ENCODE measurements around the gene BCL11A. TPM values are rescaled to one million over a fixed set of nuclear protein-coding genes. Genes with fewer than 3 reads are reported as not detected.

BCL11A gene
- total and polyA plus RNA-seq, 5 donors from 2014 or later: 0.17 to 2.0 (median 0.30) TPM; not detected in 1

GRCh38 chr2:60529136-60529784, 24.2 kb downstream of the BCL11A start:
- Histone ChIP-seq H3K27ac (ENCODE audit: insufficient read depth, low read length, poor library complexity, severe bottlenecking) (no peak overlapping the region), H3K4me1 (ENCODE audit: control insufficient read depth, insufficient read depth, low read length, poor library complexity, severe bottlenecking) (no peaks in the 10 kb centered on the region)
- ATAC-seq (ENCODE audit: low read depth in 2 of 2): no peak

GRCh38 chr2:60528281-60529020, 25.0 kb downstream of the BCL11A start:
- no peaks in the 10 kb centered on the region for H3K4me1 ChIP-seq (ENCODE audit: control insufficient read depth, insufficient read depth, low read length, poor library complexity, severe bottlenecking)
- H3K27me3 ChIP-seq (ENCODE audit: control insufficient read depth, insufficient read depth, low read length): peaks cover 2% of the 10 kb centered on the region
- peaks cover 0 to 3% (median 0%) of the 10 kb centered on the region in 7 donors for H3K9me3 Mint-ChIP-seq
- no peak for ATAC-seq (ENCODE audit: low read depth in 2 of 2)
- peaks cover 28% of the 10 kb centered on the region for H3K27me3 Mint-ChIP-seq
- no peak overlapping the region for H3K27ac Mint-ChIP-seq
- peaks cover 0 to 2% (median 0%) of the 10 kb centered on the region in 4 donors for H3K4me1 Mint-ChIP-seq
- H3K9me3 ChIP-seq (ENCODE audit: control insufficient read depth in 2 of 2, low read length in 2 of 2): no peaks in the 10 kb centered on the region
- no peak overlapping the region for H3K4me3 ChIP-seq (ENCODE audit: low read depth, low read length)
- no peaks in the 10 kb centered on the region for H3K36me3 Mint-ChIP-seq
- no peak overlapping the region for H3K4me3 Mint-ChIP-seq
- H3K27ac ChIP-seq (ENCODE audit: insufficient read depth, low read length, poor library complexity, severe bottlenecking): no peak overlapping the region
- DNase-seq: no peak
- H3K36me3 ChIP-seq (ENCODE audit: control insufficient read depth, insufficient read depth, low read length): no peaks in the 10 kb centered on the region

More at GRCh38 chr2:60529136-60529784, 24.2 kb downstream of the BCL11A start:
- H3K4me3 Mint-ChIP-seq: no peak overlapping the region
- H3K9me3 ChIP-seq (ENCODE audit: control insufficient read depth in 2 of 2, low read length in 2 of 2): no peaks in the 10 kb centered on the region
- H3K4me1 Mint-ChIP-seq: peaks cover 0 to 2% (median 0%) of the 10 kb centered on the region in 4 donors
- H3K27me3 ChIP-seq (ENCODE audit: control insufficient read depth, insufficient read depth, low read length): peaks cover 7% of the 10 kb centered on the region
- H3K36me3 Mint-ChIP-seq: no peaks in the 10 kb centered on the region
- H3K4me3 ChIP-seq (ENCODE audit: low read depth, low read length): no peak overlapping the region
- peaks cover 31% of the 10 kb centered on the region for H3K27me3 Mint-ChIP-seq
- H3K27ac Mint-ChIP-seq: no peak overlapping the region
- no peak for DNase-seq
- H3K36me3 ChIP-seq (ENCODE audit: control insufficient read depth, insufficient read depth, low read length): no peaks in the 10 kb centered on the region
- H3K9me3 Mint-ChIP-seq: peaks cover 0 to 3% (median 0%) of the 10 kb centered on the region in 7 donors

GRCh38 chr2:60527762-60528161, 25.7 kb downstream of the BCL11A start:
- H3K27me3 Mint-ChIP-seq: peaks cover 21% of the 10 kb centered on the region
- Histone ChIP-seq H3K9me3 (ENCODE audit: control insufficient read depth in 2 of 2, low read length in 2 of 2) (no peaks in the 10 kb centered on the region), H3K4me1 (ENCODE audit: control insufficient read depth, insufficient read depth, low read length, poor library complexity, severe bottlenecking) (no peaks in the 10 kb centered on the region), H3K4me3 (ENCODE audit: low read depth, low read length) (no peak overlapping the region), H3K36me3 (ENCODE audit: control insufficient read depth, insufficient read depth, low read length) (no peaks in the 10 kb centered on the region), H3K27me3 (ENCODE audit: control insufficient read depth, insufficient read depth, low read length) (no peaks in the 10 kb centered on the region), H3K27ac (ENCODE audit: insufficient read depth, low read length, poor library complexity, severe bottlenecking) (no peak overlapping the region)
- H3K4me1 Mint-ChIP-seq: peaks cover 0 to 2% (median 0%) of the 10 kb centered on the region in 4 donors
- ATAC-seq (ENCODE audit: low read depth in 2 of 2): no peak
- H3K4me3 Mint-ChIP-seq: no peak overlapping the region
- DNase-seq: no peak
- H3K9me3 Mint-ChIP-seq: peaks cover 0 to 3% (median 0%) of the 10 kb centered on the region in 7 donors
- no peaks in the 10 kb centered on the region for H3K36me3 Mint-ChIP-seq
- H3K27ac Mint-ChIP-seq: no peak overlapping the region

GRCh38 chr2:60526623-60527022, 26.8 kb downstream of the BCL11A start:
- Histone ChIP-seq H3K27me3 (ENCODE audit: control insufficient read depth, insufficient read depth, low read length) (no peaks in the 10 kb centered on the region), H3K4me1 (ENCODE audit: control insufficient read depth, insufficient read depth, low read length, poor library complexity, severe bottlenecking) (no peaks in the 10 kb centered on the region), H3K4me3 (ENCODE audit: low read depth, low read length) (no peak overlapping the region), H3K9me3 (ENCODE audit: control insufficient read depth in 2 of 2, low read length in 2 of 2) (no peaks in the 10 kb centered on the region), H3K36me3 (ENCODE audit: control insufficient read depth, insufficient read depth, low read length) (no peaks in the 10 kb centered on the region), H3K27ac (ENCODE audit: insufficient read depth, low read length, poor library complexity, severe bottlenecking) (no peak overlapping the region)
- Mint-ChIP-seq H3K36me3 (no peaks in the 10 kb centered on the region), H3K9me3 (peaks cover 0 to 3% (median 0%) of the 10 kb centered on the region in 7 donors), H3K27ac (no peak overlapping the region), H3K4me1 (peaks cover 0 to 2% (median 0%) of the 10 kb centered on the region in 4 donors), H3K27me3 (peaks cover 21% of the 10 kb centered on the region), H3K4me3 (no peak overlapping the region)
- DNase-seq (no peak), ATAC-seq (ENCODE audit: low read depth in 2 of 2) (no peak)

- Histone ChIP-seq H3K27me3 (ENCODE audit: control insufficient read depth, insufficient read depth, low read length) (no peaks in the 10 kb centered on the region), H3K27ac (ENCODE audit: insufficient read depth, low read length, poor library complexity, severe bottlenecking) (no peak overlapping the region), H3K36me3 (ENCODE audit: control insufficient read depth, insufficient read depth, low read length) (no peaks in the 10 kb centered on the region), H3K4me1 (ENCODE audit: control insufficient read depth, insufficient read depth, low read length, poor library complexity, severe bottlenecking) (no peaks in the 10 kb centered on the region), H3K4me3 (ENCODE audit: low read depth, low read length) (no peak overlapping the region), H3K9me3 (ENCODE audit: control insufficient read depth in 2 of 2, low read length in 2 of 2) (no peaks in the 10 kb centered on the region)
- ATAC-seq (ENCODE audit: low read depth in 2 of 2): peak in 1 of 2 donors; percentile 37
- Mint-ChIP-seq H3K9me3 (peaks cover 0 to 3% (median 0%) of the 10 kb centered on the region in 7 donors), H3K4me3 (no peak overlapping the region), H3K36me3 (no peaks in the 10 kb centered on the region), H3K27me3 (peaks cover 21% of the 10 kb centered on the region), H3K27ac (no peak overlapping the region), H3K4me1 (peaks cover 0 to 2% (median 0%) of the 10 kb centered on the region in 4 donors)
- no peak for DNase-seq
Observed at GRCh38 chr2:60525899-60526298, 27.6 kb downstream of the BCL11A start.

GRCh38 chr2:60524874-60525273, 28.6 kb downstream of the BCL11A start:
- H3K4me3 ChIP-seq (ENCODE audit: low read depth, low read length): no peak overlapping the region
- no peaks in the 10 kb centered on the region for H3K36me3 Mint-ChIP-seq
- no peaks in the 10 kb centered on the region for H3K36me3 ChIP-seq (ENCODE audit: control insufficient read depth, insufficient read depth, low read length)
- no peaks in the 10 kb centered on the region for H3K4me1 Mint-ChIP-seq
- H3K9me3 Mint-ChIP-seq: peaks cover 0 to 3% (median 0%) of the 10 kb centered on the region in 7 donors
- no peak overlapping the region for H3K27ac Mint-ChIP-seq
- DNase-seq (no peak), ATAC-seq (ENCODE audit: low read depth in 2 of 2) (no peak)
- H3K27me3 Mint-ChIP-seq: peaks cover 21% of the 10 kb centered on the region
- H3K4me3 Mint-ChIP-seq: no peak overlapping the region
- H3K9me3 ChIP-seq (ENCODE audit: control insufficient read depth in 2 of 2, low read length in 2 of 2): no peaks in the 10 kb centered on the region
- H3K4me1 ChIP-seq (ENCODE audit: control insufficient read depth, insufficient read depth, low read length, poor library complexity, severe bottlenecking): no peaks in the 10 kb centered on the region
- no peaks in the 10 kb centered on the region for H3K27me3 ChIP-seq (ENCODE audit: control insufficient read depth, insufficient read depth, low read length)
- no peak overlapping the region for H3K27ac ChIP-seq (ENCODE audit: insufficient read depth, low read length, poor library complexity, severe bottlenecking)

GRCh38 chr2:60523963-60524362, 29.5 kb downstream of the BCL11A start:
- H3K4me3 Mint-ChIP-seq: no peak overlapping the region
- H3K4me3 ChIP-seq (ENCODE audit: low read depth, low read length): no peak overlapping the region
- no peak for DNase-seq
- H3K27me3 ChIP-seq (ENCODE audit: control insufficient read depth, insufficient read depth, low read length): no peaks in the 10 kb centered on the region
- peaks cover 0 to 3% (median 0%) of the 10 kb centered on the region in 7 donors for H3K9me3 Mint-ChIP-seq
- no peak for ATAC-seq (ENCODE audit: low read depth in 2 of 2)
- H3K4me1 ChIP-seq (ENCODE audit: control insufficient read depth, insufficient read depth, low read length, poor library complexity, severe bottlenecking): no peaks in the 10 kb centered on the region
- H3K36me3 ChIP-seq (ENCODE audit: control insufficient read depth, insufficient read depth, low read length): no peaks in the 10 kb centered on the region
- H3K9me3 ChIP-seq (ENCODE audit: control insufficient read depth in 2 of 2, low read length in 2 of 2): no peaks in the 10 kb centered on the region
- H3K27ac Mint-ChIP-seq: no peak overlapping the region
- peaks cover 21% of the 10 kb centered on the region for H3K27me3 Mint-ChIP-seq
- H3K27ac ChIP-seq (ENCODE audit: insufficient read depth, low read length, poor library complexity, severe bottlenecking): no peak overlapping the region
- no peaks in the 10 kb centered on the region for H3K36me3 Mint-ChIP-seq
- no peaks in the 10 kb centered on the region for H3K4me1 Mint-ChIP-seq

Data from CD4-positive, CD25-positive, alpha-beta regulatory T cell (primary cell).